ENCODE measurements around the gene PLEK2.
"Not testable (repeated sequence)": the region's sequence is repeated elsewhere in the genome, so short reads cannot be mapped to it uniquely, and the experiment has no call there.

The PLEK2 gene

GRCh38 chr14:67420102-67420739, 8.3 kb upstream of the PLEK2 start:
- Histone ChIP-seq H3K27ac (ENCODE audit: low read depth, low read length) (no peak overlapping the region), H3K27me3 (ENCODE audit: control insufficient read depth in 1 of 2, insufficient read depth in 2 of 2, low read length in 2 of 2) (no peaks in the 10 kb centered on the region), H3K36me3 (ENCODE audit: control insufficient read depth in 1 of 2, insufficient read depth in 2 of 2, low read length in 2 of 2) (no peaks in the 10 kb centered on the region), H3K4me3 (ENCODE audit: low read depth in 1 of 2, low read length in 2 of 2) (no peak overlapping the region), H3K9ac (ENCODE audit: low read depth in 1 of 2, low read length in 2 of 2) (no peak overlapping the region), H3K4me1 (ENCODE audit: control insufficient read depth in 1 of 2, insufficient read depth in 2 of 2, low read length in 2 of 2) (peaks cover 7 to 9% of the 10 kb centered on the region in 2 donors), H3K9me3 (ENCODE audit: control insufficient read depth in 1 of 2, low read length in 2 of 2) (no peaks in the 10 kb centered on the region)

GRCh38 chr14:67418401-67419191, 6.6 kb upstream of the PLEK2 start:
- H3K27ac ChIP-seq (ENCODE audit: low read depth, low read length) = no peak overlapping the region
- H3K4me3 ChIP-seq (ENCODE audit: low read depth in 1 of 2, low read length in 2 of 2) = no peak overlapping the region

GRCh38 chr14:67417633-67418032, 5.7 kb upstream of the PLEK2 start:
- no peaks in the 10 kb centered on the region for H3K27me3 ChIP-seq (ENCODE audit: control insufficient read depth in 1 of 2, insufficient read depth in 2 of 2, low read length in 2 of 2)

More at GRCh38 chr14:67418401-67419191, 6.6 kb upstream of the PLEK2 start:
- H3K9me3 ChIP-seq (ENCODE audit: control insufficient read depth in 1 of 2, low read length in 2 of 2) = no peaks in the 10 kb centered on the region
- no peaks in the 10 kb centered on the region for H3K27me3 ChIP-seq (ENCODE audit: control insufficient read depth in 1 of 2, insufficient read depth in 2 of 2, low read length in 2 of 2)
- peaks cover 7 to 9% of the 10 kb centered on the region in 2 donors for H3K4me1 ChIP-seq (ENCODE audit: control insufficient read depth in 1 of 2, insufficient read depth in 2 of 2, low read length in 2 of 2)
- no peaks in the 10 kb centered on the region for H3K36me3 ChIP-seq (ENCODE audit: control insufficient read depth in 1 of 2, insufficient read depth in 2 of 2, low read length in 2 of 2)
- no peak overlapping the region for H3K9ac ChIP-seq (ENCODE audit: low read depth in 1 of 2, low read length in 2 of 2)

DNA sequence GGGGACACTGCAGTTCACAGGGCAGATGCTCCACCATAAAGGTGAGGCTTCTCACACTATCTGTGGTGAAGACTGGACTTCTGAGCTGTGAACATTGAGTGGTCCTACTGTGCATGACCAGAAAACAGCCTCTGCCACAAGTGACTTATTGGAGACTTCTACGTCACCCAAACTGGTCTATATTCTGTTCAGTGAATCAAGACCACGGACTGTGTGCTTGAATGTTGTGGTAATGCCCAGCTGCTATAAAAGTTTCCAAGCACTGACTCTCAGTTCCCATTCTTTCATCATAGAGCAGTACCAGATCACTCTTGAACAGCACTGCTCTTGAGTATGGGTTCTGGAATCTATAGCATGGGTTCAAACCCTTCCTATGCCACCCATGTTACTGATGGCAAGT, 4.8 kb upstream of the PLEK2 start:
- Histone ChIP-seq H3K4me1 (ENCODE audit: control insufficient read depth in 1 of 2, insufficient read depth in 2 of 2, low read length in 2 of 2) (peaks cover 9 to 13% of the 10 kb centered on the region in 2 donors), H3K27ac (ENCODE audit: low read depth, low read length) (no peak overlapping the region), H3K9ac (ENCODE audit: low read depth in 1 of 2, low read length in 2 of 2) (no peak overlapping the region), H3K9me3 (ENCODE audit: control insufficient read depth in 1 of 2, low read length in 2 of 2) (no peaks in the 10 kb centered on the region), H3K27me3 (ENCODE audit: control insufficient read depth in 1 of 2, insufficient read depth in 2 of 2, low read length in 2 of 2) (peaks cover 0 to 4% of the 10 kb centered on the region in 2 donors), H3K36me3 (ENCODE audit: control insufficient read depth in 1 of 2, insufficient read depth in 2 of 2, low read length in 2 of 2) (no peaks in the 10 kb centered on the region), H3K4me3 (ENCODE audit: low read depth in 1 of 2, low read length in 2 of 2) (no peak overlapping the region)

More at GRCh38 chr14:67417633-67418032, 5.7 kb upstream of the PLEK2 start:
- Histone ChIP-seq H3K9ac (ENCODE audit: low read depth in 1 of 2, low read length in 2 of 2) (no peak overlapping the region), H3K4me1 (ENCODE audit: control insufficient read depth in 1 of 2, insufficient read depth in 2 of 2, low read length in 2 of 2) (peaks cover 7 to 9% of the 10 kb centered on the region in 2 donors), H3K27ac (ENCODE audit: low read depth, low read length) (no peak overlapping the region), H3K36me3 (ENCODE audit: control insufficient read depth in 1 of 2, insufficient read depth in 2 of 2, low read length in 2 of 2) (no peaks in the 10 kb centered on the region), H3K9me3 (ENCODE audit: control insufficient read depth in 1 of 2, low read length in 2 of 2) (no peaks in the 10 kb centered on the region), H3K4me3 (ENCODE audit: low read depth in 1 of 2, low read length in 2 of 2) (no peak overlapping the region)

GRCh38 chr14:67416085-67416484, 4.1 kb upstream of the PLEK2 start:
- H3K4me1 ChIP-seq (ENCODE audit: control insufficient read depth in 1 of 2, insufficient read depth in 2 of 2, low read length in 2 of 2) = peaks cover 9 to 18% of the 10 kb centered on the region in 2 donors
- peaks cover 0 to 4% of the 10 kb centered on the region in 2 donors for H3K27me3 ChIP-seq (ENCODE audit: control insufficient read depth in 1 of 2, insufficient read depth in 2 of 2, low read length in 2 of 2)
- no peaks in the 10 kb centered on the region for H3K9me3 ChIP-seq (ENCODE audit: control insufficient read depth in 1 of 2, low read length in 2 of 2)
- no peaks in the 10 kb centered on the region for H3K36me3 ChIP-seq (ENCODE audit: control insufficient read depth in 1 of 2, insufficient read depth in 2 of 2, low read length in 2 of 2)
- no peak overlapping the region for H3K9ac ChIP-seq (ENCODE audit: low read depth in 1 of 2, low read length in 2 of 2)
- no peak overlapping the region for H3K4me3 ChIP-seq (ENCODE audit: low read depth in 1 of 2, low read length in 2 of 2)
- no peak overlapping the region for H3K27ac ChIP-seq (ENCODE audit: low read depth, low read length)

GRCh38 chr14:67415610-67416009, 3.6 kb upstream of the PLEK2 start:
- not testable (repeated sequence) for H3K9ac ChIP-seq (ENCODE audit: low read depth in 1 of 2, low read length in 2 of 2); H3K27me3 ChIP-seq (ENCODE audit: control insufficient read depth in 1 of 2, insufficient read depth in 2 of 2, low read length in 2 of 2); H3K27ac ChIP-seq (ENCODE audit: low read depth, low read length); H3K36me3 ChIP-seq (ENCODE audit: control insufficient read depth in 1 of 2, insufficient read depth in 2 of 2, low read length in 2 of 2); H3K9me3 ChIP-seq (ENCODE audit: control insufficient read depth in 1 of 2, low read length in 2 of 2); H3K4me3 ChIP-seq (ENCODE audit: low read depth in 1 of 2, low read length in 2 of 2)
- peaks cover 9 to 18% of the 10 kb centered on the region in 2 donors for H3K4me1 ChIP-seq (ENCODE audit: control insufficient read depth in 1 of 2, insufficient read depth in 2 of 2, low read length in 2 of 2)

DNA sequence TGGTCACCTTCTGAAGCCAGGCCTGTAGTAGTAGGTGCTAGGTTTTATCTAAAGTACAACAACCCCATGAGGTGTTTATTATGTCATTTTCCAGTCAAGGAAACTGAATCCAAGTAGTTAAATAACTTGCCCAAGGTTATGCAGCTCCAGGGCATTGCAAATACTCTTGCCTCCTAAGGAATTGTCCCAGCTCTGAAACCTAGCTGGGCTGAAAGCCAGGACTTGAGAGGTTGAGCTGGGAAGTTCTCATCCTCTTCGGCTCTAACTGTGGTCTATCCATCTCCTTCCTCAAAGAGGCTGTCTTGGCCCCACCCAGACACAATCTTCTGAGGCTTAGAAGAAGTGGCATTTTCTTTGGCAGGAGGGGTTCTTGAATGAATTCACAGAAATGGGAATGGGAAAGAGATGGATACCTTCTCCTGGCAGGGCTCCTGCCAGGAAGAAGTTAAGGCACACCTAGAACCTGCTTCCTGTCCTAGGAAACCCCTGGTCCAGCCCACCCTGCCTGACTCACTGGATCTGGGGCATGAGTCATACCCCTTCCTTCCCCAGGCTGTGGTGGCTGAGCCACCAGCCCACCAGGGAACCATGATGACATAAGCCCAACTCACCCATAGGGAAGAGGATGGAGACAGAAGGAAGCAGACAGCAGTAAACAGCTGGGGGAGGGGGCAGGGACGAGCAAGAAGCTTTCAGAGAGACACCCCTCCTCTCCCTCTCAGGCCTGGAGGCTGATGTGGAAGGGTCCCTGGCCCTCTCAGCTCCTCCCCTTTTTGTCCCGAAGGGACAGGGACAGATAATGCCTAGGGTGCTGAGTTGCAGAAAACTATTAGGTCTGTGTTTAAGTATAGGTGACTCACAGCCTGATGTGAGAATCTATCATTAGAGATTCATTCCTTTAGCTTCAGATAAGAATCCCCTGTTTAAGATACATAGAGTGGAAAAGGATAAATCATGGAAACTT, 2.1 kb upstream of the PLEK2 start:
- Histone ChIP-seq H3K4me3 (ENCODE audit: low read depth in 1 of 2, low read length in 2 of 2) (no peak overlapping the region), H3K27ac (ENCODE audit: low read depth, low read length) (no peak overlapping the region), H3K9ac (ENCODE audit: low read depth in 1 of 2, low read length in 2 of 2) (no peak overlapping the region), H3K27me3 (ENCODE audit: control insufficient read depth in 1 of 2, insufficient read depth in 2 of 2, low read length in 2 of 2) (peaks cover 0 to 4% of the 10 kb centered on the region in 2 donors), H3K4me1 (ENCODE audit: control insufficient read depth in 1 of 2, insufficient read depth in 2 of 2, low read length in 2 of 2) (peaks cover 13 to 26% of the 10 kb centered on the region in 2 donors), H3K36me3 (ENCODE audit: control insufficient read depth in 1 of 2, insufficient read depth in 2 of 2, low read length in 2 of 2) (no peaks in the 10 kb centered on the region), H3K9me3 (ENCODE audit: control insufficient read depth in 1 of 2, low read length in 2 of 2) (no peaks in the 10 kb centered on the region)

- no peaks in the 10 kb centered on the region for H3K9me3 ChIP-seq (ENCODE audit: control insufficient read depth in 1 of 2, low read length in 2 of 2)
- no peak overlapping the region for H3K27ac ChIP-seq (ENCODE audit: low read depth, low read length)
- H3K9ac ChIP-seq (ENCODE audit: low read depth in 1 of 2, low read length in 2 of 2) = peak overlapping the region; percentile 80
- H3K4me3 ChIP-seq (ENCODE audit: low read depth in 1 of 2, low read length in 2 of 2) = peak overlapping the region; percentile 67 to 82
- no peaks in the 10 kb centered on the region for H3K36me3 ChIP-seq (ENCODE audit: control insufficient read depth in 1 of 2, insufficient read depth in 2 of 2, low read length in 2 of 2)
- H3K27me3 ChIP-seq (ENCODE audit: control insufficient read depth in 1 of 2, insufficient read depth in 2 of 2, low read length in 2 of 2) = peaks cover 0 to 4% of the 10 kb centered on the region in 2 donors
- H3K4me1 ChIP-seq (ENCODE audit: control insufficient read depth in 1 of 2, insufficient read depth in 2 of 2, low read length in 2 of 2) = peaks cover 6 to 21% of the 10 kb centered on the region in 2 donors
These were observed 595 bp downstream of the PLEK2 start for GRCh38 chr14:67411370-67411769.

DNA sequence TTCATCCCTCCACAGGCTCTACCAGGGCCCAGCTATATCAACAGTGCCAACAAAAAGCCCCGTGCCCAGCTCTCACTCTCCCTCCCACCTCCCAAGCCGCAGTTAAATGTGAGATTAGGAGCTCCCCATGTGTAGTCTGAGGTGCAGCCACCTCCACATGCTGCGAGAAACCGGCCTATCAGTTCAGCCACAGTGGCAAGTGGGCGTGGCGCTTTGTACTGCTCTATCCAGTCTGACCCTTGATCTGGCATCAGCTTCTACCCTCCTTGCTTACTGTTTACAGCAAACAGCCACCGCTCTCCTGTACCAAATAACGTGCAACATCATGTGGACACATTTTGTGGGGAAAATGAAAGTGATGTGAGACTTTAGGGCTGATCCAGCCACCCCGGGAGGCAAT, 1.7 kb downstream of the PLEK2 start:
- Histone ChIP-seq H3K9me3 (ENCODE audit: control insufficient read depth in 1 of 2, low read length in 2 of 2) (no peaks in the 10 kb centered on the region), H3K9ac (ENCODE audit: low read depth in 1 of 2, low read length in 2 of 2) (peak overlapping the region; percentile 30 to 80), H3K27ac (ENCODE audit: low read depth, low read length) (peak overlapping the region; percentile 58), H3K4me3 (ENCODE audit: low read depth in 1 of 2, low read length in 2 of 2) (peak overlapping the region; percentile 31 to 82), H3K4me1 (ENCODE audit: control insufficient read depth in 1 of 2, insufficient read depth in 2 of 2, low read length in 2 of 2) (peaks cover 6 to 21% of the 10 kb centered on the region in 2 donors), H3K36me3 (ENCODE audit: control insufficient read depth in 1 of 2, insufficient read depth in 2 of 2, low read length in 2 of 2) (no peaks in the 10 kb centered on the region), H3K27me3 (ENCODE audit: control insufficient read depth in 1 of 2, insufficient read depth in 2 of 2, low read length in 2 of 2) (peaks cover 0 to 4% of the 10 kb centered on the region in 2 donors)
